Endometrial microvascular endothelial cells (primary cell): ENCODE measurements around the gene TREX2. TPM values are rescaled to one million over a fixed set of nuclear protein-coding genes. Genes with fewer than 3 reads are reported as not detected.

Source experiments
- in situ Hi-C: cut with HindIII; loops from 2 replicates; pipeline ENCODE4 v1.10.0; 2017; ENCODE audit warnings: low sequenced_read_pairs, low pct_unique_long_range_greater_than_20kb; ENCODE audit errors: inconsistent ontology term
- total RNA-seq: library from RNA; depleted of rRNA; stranded (reverse); fragments of >200 nt; gene quantifications from one replicate; pipeline ENCODE4 v1.2.3, GENCODE V29; 2015; ENCODE audit errors: inconsistent ontology term

The TREX2 gene
- total RNA-seq, 1 donor from 2014 or later: 0.56 TPM

- in situ Hi-C loops: no loop called here
Observed at GRCh38 chrX:153443476-153444332, 2.2 kb downstream of the TREX2 start.

GRCh38 chrX:153442463-153442862, 3.4 kb downstream of the TREX2 start:
- in situ Hi-C loops: no loop called here

- in situ Hi-C loops: no loop called here
Observed at GRCh38 chrX:153441981-153442380, 3.9 kb downstream of the TREX2 start.

GRCh38 chrX:153441296-153441695, 4.6 kb downstream of the TREX2 start:
- in situ Hi-C loops: no loop called here

- in situ Hi-C loops: no loop called here
Observed at GRCh38 chrX:153440556-153441135, 5.2 kb downstream of the TREX2 start.

GRCh38 chrX:153439977-153440376, 5.9 kb downstream of the TREX2 start:
- in situ Hi-C loops: no loop called here

GRCh38 chrX:153438532-153438931, 7.3 kb downstream of the TREX2 start:
- in situ Hi-C loops: no loop called here

GRCh38 chrX:153435845-153436244, 10.0 kb downstream of the TREX2 start:
- in situ Hi-C loops: no loop called here

- in situ Hi-C loops: no loop called here
Observed at GRCh38 chrX:153434801-153435200, 11.1 kb downstream of the TREX2 start.

GRCh38 chrX:153433781-153434285, 12.0 kb downstream of the TREX2 start:
- in situ Hi-C loops: no loop called here

- in situ Hi-C loops: no loop called here
Observed at GRCh38 chrX:153433161-153433680, 12.6 kb downstream of the TREX2 start.

GRCh38 chrX:153430796-153431195, 15.1 kb downstream of the TREX2 start:
- in situ Hi-C loops: no loop called here

GRCh38 chrX:153426204-153426603, 19.7 kb downstream of the TREX2 start:
- in situ Hi-C loops: no loop called here

GRCh38 chrX:153423652-153424051, 22.2 kb downstream of the TREX2 start:
- in situ Hi-C loops: no loop called here

- in situ Hi-C loops: no loop called here
Observed at GRCh38 chrX:153421856-153422255, 24.0 kb downstream of the TREX2 start.

GRCh38 chrX:153420851-153421599, 24.8 kb downstream of the TREX2 start:
- in situ Hi-C loops: no loop called here

- in situ Hi-C loops: no loop called here
Observed at GRCh38 chrX:153417637-153418036, 28.2 kb downstream of the TREX2 start.

- in situ Hi-C loops: no loop called here
Observed at GRCh38 chrX:153416781-153417450, 28.9 kb downstream of the TREX2 start.
